ENCODE results near the gene MYH15. TPM values are rescaled to one million over a fixed set of nuclear protein-coding genes. Genes with fewer than 3 reads are reported as not detected.

Gene MYH15
- total RNA-seq, 2 donors from 2014 or later: 0.07 to 0.15 TPM

GRCh38 chr3:108548304-108548703, 37.9 kb upstream of the MYH15 start:
- H3K36me3 Mint-ChIP-seq (ENCODE audit: low read depth): peaks cover 17% of the 10 kb centered on the region
- H3K36me3 ChIP-seq (ENCODE audit: control insufficient read depth, insufficient read depth, low read length): peaks cover 41% of the 10 kb centered on the region
- no peak overlapping the region for H3K27ac ChIP-seq (ENCODE audit: low read depth, low read length)
- no peaks in the 10 kb centered on the region for H3K9me3 ChIP-seq (ENCODE audit: control insufficient read depth, low read length)
- H3K27me3 Mint-ChIP-seq (ENCODE audit: insufficient read depth): no peaks in the 10 kb centered on the region
- no peak overlapping the region for H3K4me3 Mint-ChIP-seq
- peaks cover 3% of the 10 kb centered on the region for H3K4me1 Mint-ChIP-seq
- no peak for DNase-seq
- H3K9me3 Mint-ChIP-seq: no peaks in the 10 kb centered on the region
- H3K9ac ChIP-seq (ENCODE audit: extremely low read depth, low read length, poor library complexity, severe bottlenecking): no peak overlapping the region
- no peak overlapping the region for H3K4me3 ChIP-seq (ENCODE audit: low read length)
- 97 to 100% methylated on average over 1 of the region's 1 CpG for WGBS, 2 experiments (ENCODE audit: insufficient coverage in 1 of 2, insufficient read length in 1 of 2)
- H3K27me3 ChIP-seq (ENCODE audit: control insufficient read depth, insufficient read depth, low read length, poor library complexity, severe bottlenecking): no peaks in the 10 kb centered on the region
- no peak overlapping the region for H3K27ac Mint-ChIP-seq
- H3K4me1 ChIP-seq (ENCODE audit: control insufficient read depth, insufficient read depth, low read length): no peaks in the 10 kb centered on the region
- no peak for TF ChIP-seq CTCF (conservative IDR thresholded peaks at IDR 0.05)

- no peak for DNase-seq
- Mint-ChIP-seq H3K27ac (no peak overlapping the region), H3K4me1 (no peaks in the 10 kb centered on the region), H3K4me3 (no peak overlapping the region), H3K9me3 (no peaks in the 10 kb centered on the region), H3K27me3 (ENCODE audit: insufficient read depth) (no peaks in the 10 kb centered on the region), H3K36me3 (ENCODE audit: low read depth) (peaks cover 26% of the 10 kb centered on the region)
- no peak for TF ChIP-seq CTCF (conservative IDR thresholded peaks at IDR 0.05)
- WGBS, 2 experiments (ENCODE audit: insufficient coverage in 1 of 2, insufficient read length in 1 of 2): 90 to 93% methylated on average over 2 to 3 of the region's 3 CpGs
- Histone ChIP-seq H3K9me3 (ENCODE audit: control insufficient read depth, low read length) (no peaks in the 10 kb centered on the region), H3K4me1 (ENCODE audit: control insufficient read depth, insufficient read depth, low read length) (no peaks in the 10 kb centered on the region), H3K9ac (ENCODE audit: extremely low read depth, low read length, poor library complexity, severe bottlenecking) (no peak overlapping the region), H3K27ac (ENCODE audit: low read depth, low read length) (no peak overlapping the region), H3K4me3 (ENCODE audit: low read length) (no peak overlapping the region), H3K36me3 (ENCODE audit: control insufficient read depth, insufficient read depth, low read length) (peaks cover 37% of the 10 kb centered on the region), H3K27me3 (ENCODE audit: control insufficient read depth, insufficient read depth, low read length, poor library complexity, severe bottlenecking) (no peaks in the 10 kb centered on the region)
Measured at GRCh38 chr3:108546692-108547091, 36.3 kb upstream of the MYH15 start.

- Mint-ChIP-seq H3K9me3 (no peaks in the 10 kb centered on the region), H3K4me3 (no peak overlapping the region), H3K36me3 (ENCODE audit: low read depth) (peaks cover 26% of the 10 kb centered on the region), H3K27me3 (ENCODE audit: insufficient read depth) (no peaks in the 10 kb centered on the region), H3K4me1 (no peaks in the 10 kb centered on the region), H3K27ac (no peak overlapping the region)
- H3K27ac ChIP-seq (ENCODE audit: low read depth, low read length): no peak overlapping the region
- no peaks in the 10 kb centered on the region for H3K27me3 ChIP-seq (ENCODE audit: control insufficient read depth, insufficient read depth, low read length, poor library complexity, severe bottlenecking)
- TF ChIP-seq CTCF (conservative IDR thresholded peaks at IDR 0.05): no peak
- peaks cover 33% of the 10 kb centered on the region for H3K36me3 ChIP-seq (ENCODE audit: control insufficient read depth, insufficient read depth, low read length)
- H3K9me3 ChIP-seq (ENCODE audit: control insufficient read depth, low read length): no peaks in the 10 kb centered on the region
- no peak overlapping the region for H3K4me3 ChIP-seq (ENCODE audit: low read length)
- H3K9ac ChIP-seq (ENCODE audit: extremely low read depth, low read length, poor library complexity, severe bottlenecking): no peak overlapping the region
- no peaks in the 10 kb centered on the region for H3K4me1 ChIP-seq (ENCODE audit: control insufficient read depth, insufficient read depth, low read length)
- DNase-seq: no peak
- WGBS, 2 experiments (ENCODE audit: insufficient coverage in 1 of 2, insufficient read length in 1 of 2): 94 to 100% methylated on average over 1 of the region's 1 CpG
Measured at GRCh38 chr3:108546247-108546646, 35.9 kb upstream of the MYH15 start.
